Activated naive CD8-positive, alpha-beta T cell treated with anti-CD3 and anti-CD28 coated beads for 36 hours (primary cell): ENCODE measurements around the gene KRT20. TPM values are rescaled to one million over a fixed set of nuclear protein-coding genes. Genes with fewer than 3 reads are reported as not detected.

Experiments
- DNase-seq: peaks from one replicate; pipeline ENCODE4 v3.0.0; 2021
- H3K27ac Mint-ChIP-seq: one replicate; pipeline ENCODE4 v1.8.0; 2022; ENCODE audit warnings: mild to moderate bottlenecking, moderate library complexity, mixed read lengths
- H3K27me3 Mint-ChIP-seq: one replicate; pipeline ENCODE4 v1.8.0; 2022; ENCODE audit warnings: mild to moderate bottlenecking, mixed read lengths
- H3K36me3 Mint-ChIP-seq: one replicate; pipeline ENCODE4 v1.8.0; 2021; ENCODE audit warnings: mild to moderate bottlenecking, mixed read lengths
- H3K4me1 Mint-ChIP-seq: one replicate; pipeline ENCODE4 v1.8.0; 2021; ENCODE audit warnings: mixed read lengths
- H3K4me3 Mint-ChIP-seq: one replicate; pipeline ENCODE4 v1.8.0; 2022; ENCODE audit warnings: mild to moderate bottlenecking, moderate library complexity, mixed read lengths
- H3K9me3 Mint-ChIP-seq: one replicate; pipeline ENCODE4 v1.8.0; 2022; ENCODE audit warnings: mixed read lengths
- total RNA-seq, 2 experiments: library from RNA; stranded (reverse); gene quantifications; one replicate each; pipeline ENCODE4 v1.2.3, GENCODE V29; 2021

Gene KRT20
- total RNA-seq, 2 experiments from 2014 or later = not detected

GRCh38 chr17:40906613-40907012, 21.6 kb upstream of the KRT20 start:
- H3K4me1 Mint-ChIP-seq = peaks cover 21% of the 10 kb centered on the region
- H3K9me3 Mint-ChIP-seq = no peaks in the 10 kb centered on the region
- no peaks in the 10 kb centered on the region for H3K36me3 Mint-ChIP-seq
- no peak overlapping the region for H3K27ac Mint-ChIP-seq
- DNase-seq = no peak
- no peak overlapping the region for H3K4me3 Mint-ChIP-seq
- peaks cover 44% of the 10 kb centered on the region for H3K27me3 Mint-ChIP-seq

- Mint-ChIP-seq H3K9me3 (no peaks in the 10 kb centered on the region), H3K27ac (no peak overlapping the region), H3K27me3 (peaks cover 44% of the 10 kb centered on the region), H3K36me3 (no peaks in the 10 kb centered on the region), H3K4me1 (peaks cover 21% of the 10 kb centered on the region), H3K4me3 (no peak overlapping the region)
- DNase-seq = no peak
Measured at GRCh38 chr17:40905370-40905769, 20.3 kb upstream of the KRT20 start.

GRCh38 chr17:40903129-40903847, 18.2 kb upstream of the KRT20 start:
- Mint-ChIP-seq H3K4me1 (peaks cover 18% of the 10 kb centered on the region), H3K36me3 (no peaks in the 10 kb centered on the region), H3K4me3 (no peak overlapping the region), H3K27me3 (peaks cover 41% of the 10 kb centered on the region), H3K9me3 (no peaks in the 10 kb centered on the region), H3K27ac (no peak overlapping the region)
- no peak for DNase-seq

- Mint-ChIP-seq H3K9me3 (no peaks in the 10 kb centered on the region), H3K4me3 (no peak overlapping the region), H3K36me3 (no peaks in the 10 kb centered on the region), H3K27me3 (peaks cover 39% of the 10 kb centered on the region), H3K27ac (no peak overlapping the region), H3K4me1 (peaks cover 18% of the 10 kb centered on the region)
- DNase-seq = no peak
Measured at GRCh38 chr17:40902498-40902897, 17.5 kb upstream of the KRT20 start.

GRCh38 chr17:40901981-40902474, 17.0 kb upstream of the KRT20 start:
- DNase-seq = no peak
- H3K27me3 Mint-ChIP-seq = peaks cover 35% of the 10 kb centered on the region
- H3K4me3 Mint-ChIP-seq = no peak overlapping the region
- H3K36me3 Mint-ChIP-seq = no peaks in the 10 kb centered on the region
- no peak overlapping the region for H3K27ac Mint-ChIP-seq
- peaks cover 18% of the 10 kb centered on the region for H3K4me1 Mint-ChIP-seq
- no peaks in the 10 kb centered on the region for H3K9me3 Mint-ChIP-seq

GRCh38 chr17:40900809-40901356, 15.8 kb upstream of the KRT20 start:
- DNase-seq = no peak
- Mint-ChIP-seq H3K27me3 (peaks cover 33% of the 10 kb centered on the region), H3K4me3 (no peak overlapping the region), H3K36me3 (no peaks in the 10 kb centered on the region), H3K9me3 (no peaks in the 10 kb centered on the region), H3K27ac (no peak overlapping the region), H3K4me1 (peaks cover 18% of the 10 kb centered on the region)

GRCh38 chr17:40896916-40897455, 11.9 kb upstream of the KRT20 start:
- H3K27ac Mint-ChIP-seq = no peak overlapping the region
- DNase-seq = no peak
- H3K9me3 Mint-ChIP-seq = no peaks in the 10 kb centered on the region
- peaks cover 40% of the 10 kb centered on the region for H3K27me3 Mint-ChIP-seq
- H3K36me3 Mint-ChIP-seq = no peaks in the 10 kb centered on the region
- H3K4me3 Mint-ChIP-seq = no peak overlapping the region
- H3K4me1 Mint-ChIP-seq = peaks cover 4% of the 10 kb centered on the region

GRCh38 chr17:40895106-40895730, 10.2 kb upstream of the KRT20 start:
- H3K27me3 Mint-ChIP-seq = peaks cover 39% of the 10 kb centered on the region
- no peak overlapping the region for H3K27ac Mint-ChIP-seq

GRCh38 chr17:40888196-40888720, 3.2 kb upstream of the KRT20 start:
- H3K36me3 Mint-ChIP-seq = no peaks in the 10 kb centered on the region
- H3K4me3 Mint-ChIP-seq = no peak overlapping the region
- no peaks in the 10 kb centered on the region for H3K4me1 Mint-ChIP-seq
- peaks cover 42% of the 10 kb centered on the region for H3K27me3 Mint-ChIP-seq
- H3K27ac Mint-ChIP-seq = no peak overlapping the region
- no peaks in the 10 kb centered on the region for H3K9me3 Mint-ChIP-seq
- no peak for DNase-seq

More at GRCh38 chr17:40895106-40895730, 10.2 kb upstream of the KRT20 start:
- Mint-ChIP-seq H3K4me3 (no peak overlapping the region), H3K9me3 (no peaks in the 10 kb centered on the region), H3K36me3 (no peaks in the 10 kb centered on the region), H3K4me1 (peaks cover 2% of the 10 kb centered on the region)
- DNase-seq = no peak

GRCh38 chr17:40886090-40886489, 1.0 kb upstream of the KRT20 start:
- H3K27ac Mint-ChIP-seq = no peak overlapping the region
- no peaks in the 10 kb centered on the region for H3K9me3 Mint-ChIP-seq
- peaks cover 34% of the 10 kb centered on the region for H3K27me3 Mint-ChIP-seq
- no peaks in the 10 kb centered on the region for H3K4me1 Mint-ChIP-seq
- no peak for DNase-seq
- H3K4me3 Mint-ChIP-seq = no peak overlapping the region
- no peaks in the 10 kb centered on the region for H3K36me3 Mint-ChIP-seq

- no peak for DNase-seq
- Mint-ChIP-seq H3K27ac (no peak overlapping the region), H3K36me3 (no peaks in the 10 kb centered on the region), H3K4me1 (no peaks in the 10 kb centered on the region), H3K4me3 (no peak overlapping the region), H3K27me3 (peaks cover 17% of the 10 kb centered on the region), H3K9me3 (no peaks in the 10 kb centered on the region)
Measured at GRCh38 chr17:40883626-40884334, 1.3 kb downstream of the KRT20 start.

GRCh38 chr17:40883031-40883430, 2.0 kb downstream of the KRT20 start:
- Mint-ChIP-seq H3K9me3 (no peaks in the 10 kb centered on the region), H3K4me1 (no peaks in the 10 kb centered on the region), H3K4me3 (no peak overlapping the region)

GRCh38 chr17:40879026-40879425, 6.0 kb downstream of the KRT20 start:
- Mint-ChIP-seq H3K4me3 (no peak overlapping the region), H3K36me3 (no peaks in the 10 kb centered on the region), H3K4me1 (no peaks in the 10 kb centered on the region), H3K9me3 (no peaks in the 10 kb centered on the region), H3K27ac (no peak overlapping the region), H3K27me3 (no peaks in the 10 kb centered on the region)
- no peak for DNase-seq

More at GRCh38 chr17:40883031-40883430, 2.0 kb downstream of the KRT20 start:
- Mint-ChIP-seq H3K27ac (no peak overlapping the region), H3K36me3 (no peaks in the 10 kb centered on the region), H3K27me3 (peaks cover 10% of the 10 kb centered on the region)
- DNase-seq = no peak

- H3K4me3 Mint-ChIP-seq = no peak overlapping the region
Measured at GRCh38 chr17:40878044-40878443, 7.0 kb downstream of the KRT20 start.

GRCh38 chr17:40873801-40874200, 11.2 kb downstream of the KRT20 start:
- Mint-ChIP-seq H3K4me3 (no peak overlapping the region), H3K27ac (no peak overlapping the region), H3K9me3 (no peaks in the 10 kb centered on the region), H3K27me3 (peaks cover 10% of the 10 kb centered on the region), H3K4me1 (no peaks in the 10 kb centered on the region), H3K36me3 (no peaks in the 10 kb centered on the region)
- no peak for DNase-seq

More at GRCh38 chr17:40878044-40878443, 7.0 kb downstream of the KRT20 start:
- Mint-ChIP-seq H3K27me3 (no peaks in the 10 kb centered on the region), H3K36me3 (no peaks in the 10 kb centered on the region), H3K4me1 (no peaks in the 10 kb centered on the region), H3K9me3 (no peaks in the 10 kb centered on the region), H3K27ac (no peak overlapping the region)
- DNase-seq = no peak
